MM.1S (cell line): ENCODE data around the gene TGM5.

Experiments used
- CTCF ChIP-seq: fragments of 300-600 bp; sonication (generic); IDR thresholded peaks from 2 replicates; pipeline ENCODE4 v1.5.1; 2016; ENCODE audit warnings: antibody characterized with exemption, low read length, mixed read lengths
- EZH2 ChIP-seq: fragments of 300-600 bp; sonication (generic); optimal IDR thresholded peaks from 2 replicates; pipeline ENCODE3; 2017; ENCODE audit warnings: low read depth, mild to moderate bottlenecking, antibody characterized with exemption, low read length, mixed read lengths
- EZH2phosphoT487 ChIP-seq: fragments of 300-600 bp; sonication (generic); IDR thresholded peaks from 2 replicates; pipeline ENCODE4 v1.6.1; 2018; ENCODE audit warnings: antibody characterized with exemption, low read length

- TF ChIP-seq CTCF (no peak), EZH2phosphoT487 (no peak), EZH2 (no peak)
These were observed 25.8 kb upstream of the TGM5 start for GRCh38 chr15:43292375-43293078.
